ENCODE data around the gene AP5Z1.
A peak's percentile ranks its signal among the peaks of the same experiment; 100 is the strongest.

Gene AP5Z1

DNA sequence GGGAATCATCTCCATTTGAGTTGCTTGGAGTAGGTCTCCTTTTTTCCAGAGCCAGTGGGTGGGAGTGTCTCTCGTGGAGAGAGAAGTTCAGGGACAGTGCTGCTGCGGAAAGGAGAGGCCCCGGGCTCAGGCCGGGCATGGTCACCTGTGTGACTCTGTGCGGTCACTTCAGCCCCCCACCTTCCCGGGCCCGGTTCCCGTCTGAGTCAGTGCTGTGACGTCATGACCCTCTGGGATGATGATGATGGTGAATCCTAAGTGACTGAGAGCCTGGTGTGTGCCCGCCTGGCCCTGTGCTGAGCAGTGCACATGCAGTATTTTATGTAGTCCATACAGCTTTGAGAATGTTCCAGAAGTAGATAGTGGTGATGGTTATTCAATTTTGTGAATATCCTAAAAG lies 32.6 kb upstream of the AP5Z1 start:
- Histone ChIP-seq H3K36me3 (ENCODE audit: control insufficient read depth, insufficient read depth, low read length) (peaks cover 14% of the 10 kb centered on the region), H3K4me3 (replicated peaks; ENCODE audit: low read depth, low read length) (no peak overlapping the region), H3K27me3 (replicated peaks; ENCODE audit: control insufficient read depth, insufficient read depth, low read length) (no peaks in the 10 kb centered on the region)
- no peak for DNase-seq (ENCODE audit: extremely low read depth, insufficient read length)
- TF ChIP-seq, protein P1, sequence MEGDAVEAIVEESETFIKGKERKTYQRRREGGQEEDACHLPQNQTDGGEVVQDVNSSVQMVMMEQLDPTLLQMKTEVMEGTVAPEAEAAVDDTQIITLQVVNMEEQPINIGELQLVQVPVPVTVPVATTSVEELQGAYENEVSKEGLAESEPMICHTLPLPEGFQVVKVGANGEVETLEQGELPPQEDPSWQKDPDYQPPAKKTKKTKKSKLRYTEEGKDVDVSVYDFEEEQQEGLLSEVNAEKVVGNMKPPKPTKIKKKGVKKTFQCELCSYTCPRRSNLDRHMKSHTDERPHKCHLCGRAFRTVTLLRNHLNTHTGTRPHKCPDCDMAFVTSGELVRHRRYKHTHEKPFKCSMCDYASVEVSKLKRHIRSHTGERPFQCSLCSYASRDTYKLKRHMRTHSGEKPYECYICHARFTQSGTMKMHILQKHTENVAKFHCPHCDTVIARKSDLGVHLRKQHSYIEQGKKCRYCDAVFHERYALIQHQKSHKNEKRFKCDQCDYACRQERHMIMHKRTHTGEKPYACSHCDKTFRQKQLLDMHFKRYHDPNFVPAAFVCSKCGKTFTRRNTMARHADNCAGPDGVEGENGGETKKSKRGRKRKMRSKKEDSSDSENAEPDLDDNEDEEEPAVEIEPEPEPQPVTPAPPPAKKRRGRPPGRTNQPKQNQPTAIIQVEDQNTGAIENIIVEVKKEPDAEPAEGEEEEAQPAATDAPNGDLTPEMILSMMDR (IDR thresholded peaks at IDR 0.05; ENCODE audit: insufficient read depth, low read length, poor library complexity, severe bottlenecking) = no peak

DNA sequence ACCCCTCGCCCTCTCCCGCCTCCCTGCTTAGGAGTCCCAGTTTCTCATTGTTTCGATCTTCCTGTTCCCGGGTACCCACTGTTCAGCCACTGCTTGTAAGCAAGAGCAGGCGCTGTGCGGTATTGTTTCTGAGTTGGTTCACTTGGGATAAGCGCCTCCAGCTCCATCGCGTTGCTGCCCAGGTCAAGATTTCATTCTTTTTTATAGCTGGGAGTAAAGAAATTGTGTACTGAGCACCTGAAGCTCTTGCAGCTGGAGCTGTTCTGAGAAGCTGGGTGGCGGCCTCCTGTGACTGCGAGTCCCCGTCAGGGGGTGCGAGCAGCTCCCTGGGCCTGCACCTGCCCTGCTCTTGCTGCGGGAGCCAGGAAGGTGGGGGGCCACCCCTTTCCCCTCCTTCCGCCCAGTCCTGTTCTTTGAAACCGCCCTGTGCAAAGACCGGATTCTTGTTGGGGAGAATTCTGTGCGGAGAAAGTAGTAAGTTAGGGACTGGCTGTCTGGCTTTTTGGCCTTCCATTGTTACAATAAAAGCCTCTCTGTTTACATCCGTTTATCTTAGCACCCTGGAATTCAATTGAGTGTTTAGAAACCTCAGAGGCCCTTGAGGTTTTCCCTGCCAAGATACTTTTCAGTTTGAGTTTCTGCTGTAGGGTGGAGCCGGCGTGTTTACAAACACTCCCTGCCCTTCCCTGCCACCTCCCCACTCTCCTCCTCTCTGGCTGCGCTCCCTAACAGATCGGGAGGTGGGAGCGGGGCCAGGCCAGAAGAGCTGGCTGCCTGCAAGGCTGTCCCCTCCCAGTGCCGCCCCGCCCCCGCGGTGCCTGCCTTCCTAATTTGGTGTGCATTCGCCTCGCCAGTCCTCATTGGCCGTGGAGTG lies 30.8 kb upstream of the AP5Z1 start:
- H3K27me3 ChIP-seq (replicated peaks; ENCODE audit: control insufficient read depth, insufficient read depth, low read length) = no peaks in the 10 kb centered on the region
- peak overlapping the region; percentile 49 for H3K4me3 ChIP-seq (replicated peaks; ENCODE audit: low read depth, low read length)
- peaks cover 19% of the 10 kb centered on the region for H3K36me3 ChIP-seq (ENCODE audit: control insufficient read depth, insufficient read depth, low read length)
- TF ChIP-seq, protein P1 (IDR thresholded peaks at IDR 0.05; ENCODE audit: insufficient read depth, low read length, poor library complexity, severe bottlenecking) = peak; percentile 24
- peak; percentile 87 for DNase-seq (ENCODE audit: extremely low read depth, insufficient read length)

DNA sequence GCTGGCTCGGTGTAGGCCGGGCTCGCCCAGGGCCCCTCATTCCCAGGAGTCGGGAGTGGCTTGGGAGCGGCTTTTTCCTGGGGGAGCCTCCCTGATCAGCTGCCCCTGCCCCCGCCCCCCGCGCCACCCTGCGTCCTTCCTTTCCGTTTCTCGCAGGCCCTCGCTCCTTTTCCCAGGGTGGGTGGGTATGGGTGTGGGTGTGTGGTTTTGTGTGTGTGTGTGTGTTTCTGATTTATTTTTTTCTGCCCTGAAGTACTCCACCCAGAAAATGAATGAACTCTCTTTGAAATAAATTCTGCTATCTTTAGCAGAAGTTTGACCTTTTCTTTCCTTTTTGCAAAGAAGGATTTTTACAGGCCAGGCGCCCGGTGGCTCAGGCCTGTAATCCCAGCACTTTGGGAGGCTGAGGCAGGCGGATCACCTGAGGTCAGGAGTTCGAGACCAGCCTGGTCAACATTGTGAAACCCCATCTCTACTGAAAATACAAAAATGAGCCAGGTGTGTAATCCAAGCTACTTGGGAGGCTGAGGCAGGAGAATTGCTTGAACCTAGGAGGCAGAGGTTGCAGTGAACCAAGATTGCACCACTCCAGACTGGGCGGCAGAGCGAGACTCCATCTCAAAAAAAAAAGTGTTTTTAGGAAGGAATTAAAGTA lies 30.0 kb upstream of the AP5Z1 start:
- DNase-seq (ENCODE audit: extremely low read depth, insufficient read length) = no peak
- Histone ChIP-seq H3K27me3 (replicated peaks; ENCODE audit: control insufficient read depth, insufficient read depth, low read length) (no peaks in the 10 kb centered on the region), H3K4me3 (replicated peaks; ENCODE audit: low read depth, low read length) (peak overlapping the region; percentile 49), H3K36me3 (ENCODE audit: control insufficient read depth, insufficient read depth, low read length) (peaks cover 20% of the 10 kb centered on the region)
- TF ChIP-seq, protein P1 (IDR thresholded peaks at IDR 0.05; ENCODE audit: insufficient read depth, low read length, poor library complexity, severe bottlenecking) = no peak

DNA sequence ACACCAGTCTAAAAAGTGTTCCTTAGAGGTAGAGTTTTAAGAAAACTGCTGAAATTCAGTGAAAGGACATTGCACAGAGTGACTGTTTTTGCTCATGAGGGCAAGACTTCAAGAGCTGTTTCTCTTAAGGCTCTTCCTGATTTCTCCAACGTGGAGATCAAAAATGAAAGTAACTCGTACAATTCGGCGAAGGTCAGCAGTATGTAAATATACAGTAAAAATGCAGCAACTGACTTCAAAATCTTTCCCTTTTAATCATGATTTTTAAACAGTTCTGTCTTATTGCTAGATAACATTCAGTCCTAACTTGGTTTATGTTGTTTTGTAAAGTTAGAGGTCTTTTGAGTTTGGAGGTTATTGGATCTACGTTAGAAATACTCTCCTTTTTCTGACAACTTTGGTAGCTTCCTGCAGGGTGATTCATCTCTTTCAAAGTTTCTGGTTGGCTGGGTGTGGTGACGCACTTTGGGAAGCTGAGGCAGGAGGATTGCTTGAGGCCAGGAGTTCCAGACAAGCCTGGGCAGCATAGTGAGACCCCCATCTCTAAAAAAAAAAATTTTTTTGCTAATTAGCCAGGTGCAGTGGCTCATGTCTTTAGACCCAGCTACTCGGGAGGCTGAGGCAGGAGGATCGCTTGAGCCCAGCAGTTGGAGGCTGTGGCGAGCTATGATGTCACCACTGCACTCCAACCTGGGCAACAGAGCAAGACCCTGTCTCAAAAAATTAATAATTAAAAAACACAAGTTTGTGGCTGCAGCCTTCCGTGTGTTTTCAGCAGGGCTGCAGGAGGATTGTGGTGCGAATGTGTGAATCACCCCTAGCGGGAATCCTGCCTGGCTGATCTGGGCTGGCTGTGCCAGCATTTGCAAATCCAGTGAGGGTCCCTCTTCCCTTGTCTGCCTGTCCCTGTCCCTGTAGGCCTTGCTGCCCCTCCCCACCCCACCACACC lies 29.2 kb upstream of the AP5Z1 start:
- DNase-seq (ENCODE audit: extremely low read depth, insufficient read length) = peak; percentile 44
- H3K4me3 ChIP-seq (replicated peaks; ENCODE audit: low read depth, low read length) = peak overlapping the region; percentile 49
- peaks cover 20% of the 10 kb centered on the region for H3K36me3 ChIP-seq (ENCODE audit: control insufficient read depth, insufficient read depth, low read length)
- H3K27me3 ChIP-seq (replicated peaks; ENCODE audit: control insufficient read depth, insufficient read depth, low read length) = no peaks in the 10 kb centered on the region
- TF ChIP-seq, protein P1 (IDR thresholded peaks at IDR 0.05; ENCODE audit: insufficient read depth, low read length, poor library complexity, severe bottlenecking) = no peak

DNA sequence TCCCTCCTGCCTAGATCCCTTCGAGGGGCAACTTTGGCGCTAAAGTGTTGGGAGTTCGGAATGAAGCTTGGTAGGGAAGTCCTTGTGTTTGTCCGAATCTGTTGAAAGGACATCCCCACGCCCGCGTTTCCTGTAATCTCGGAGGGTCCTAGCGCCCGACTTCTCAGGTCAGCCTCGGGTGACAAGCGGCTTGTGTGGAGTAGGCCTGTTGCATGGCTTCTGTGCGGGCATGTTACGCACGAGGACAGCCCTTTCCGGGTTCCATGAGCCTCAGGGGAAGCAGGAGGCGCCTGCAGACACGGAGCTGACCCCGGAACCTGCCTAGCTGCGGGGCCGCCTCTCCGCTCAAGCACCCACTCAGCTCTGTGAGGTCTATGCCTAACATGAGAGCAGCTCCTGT lies 28.4 kb upstream of the AP5Z1 start:
- H3K4me3 ChIP-seq (replicated peaks; ENCODE audit: low read depth, low read length) = no peak overlapping the region
- TF ChIP-seq, protein P1 (IDR thresholded peaks at IDR 0.05; ENCODE audit: insufficient read depth, low read length, poor library complexity, severe bottlenecking) = no peak
- H3K27me3 ChIP-seq (replicated peaks; ENCODE audit: control insufficient read depth, insufficient read depth, low read length) = no peaks in the 10 kb centered on the region
- peaks cover 17% of the 10 kb centered on the region for H3K36me3 ChIP-seq (ENCODE audit: control insufficient read depth, insufficient read depth, low read length)
- no peak for DNase-seq (ENCODE audit: extremely low read depth, insufficient read length)
